HG03558 (cell line): Measurements from ENCODE around the gene IKZF2.

ENCODE experiments used
- ATAC-seq: cut with Tn5 transposase; IDR thresholded peaks from one replicate; pipeline ENCODE4 v1.9.1; 2021; ENCODE audit warnings: moderate number of reproducible peaks; ENCODE audit not compliant: unreplicated experiment; ENCODE audit errors: extremely low read depth

IKZF2 gene

GRCh38 chr2:212968284-212969081, 182.9 kb downstream of the IKZF2 start:
- peak; percentile 79 for ATAC-seq

GRCh38 chr2:212966884-212967283, 184.5 kb downstream of the IKZF2 start:
- ATAC-seq = no peak

GRCh38 chr2:212962691-212963090, 188.7 kb downstream of the IKZF2 start:
- no peak for ATAC-seq

- ATAC-seq = no peak
These were observed 190.2 kb downstream of the IKZF2 start for GRCh38 chr2:212961255-212961654.

GRCh38 chr2:212960336-212960735, 191.1 kb downstream of the IKZF2 start:
- ATAC-seq = no peak

- ATAC-seq = no peak
These were observed 191.8 kb downstream of the IKZF2 start for GRCh38 chr2:212959471-212960117.

GRCh38 chr2:212958757-212959295, 192.6 kb downstream of the IKZF2 start:
- no peak for ATAC-seq

- no peak for ATAC-seq
These were observed 193.3 kb downstream of the IKZF2 start for GRCh38 chr2:212958133-212958532.

- ATAC-seq = no peak
These were observed 193.8 kb downstream of the IKZF2 start for GRCh38 chr2:212957624-212958023.

GRCh38 chr2:212956665-212957607, 194.5 kb downstream of the IKZF2 start:
- no peak for ATAC-seq

GRCh38 chr2:212953170-212953920, 198.1 kb downstream of the IKZF2 start:
- ATAC-seq = peak; percentile 66

GRCh38 chr2:212949786-212950185, 201.6 kb downstream of the IKZF2 start:
- ATAC-seq = no peak
